Fibroblast of the conjunctiva (primary cell): ENCODE results near the gene FBXO5.

Experiments
- DNase-seq: peaks from one replicate; pipeline ENCODE4 v3.0.0-alpha.2; 2010; ENCODE audit warnings: low read depth

The FBXO5 gene

DNA sequence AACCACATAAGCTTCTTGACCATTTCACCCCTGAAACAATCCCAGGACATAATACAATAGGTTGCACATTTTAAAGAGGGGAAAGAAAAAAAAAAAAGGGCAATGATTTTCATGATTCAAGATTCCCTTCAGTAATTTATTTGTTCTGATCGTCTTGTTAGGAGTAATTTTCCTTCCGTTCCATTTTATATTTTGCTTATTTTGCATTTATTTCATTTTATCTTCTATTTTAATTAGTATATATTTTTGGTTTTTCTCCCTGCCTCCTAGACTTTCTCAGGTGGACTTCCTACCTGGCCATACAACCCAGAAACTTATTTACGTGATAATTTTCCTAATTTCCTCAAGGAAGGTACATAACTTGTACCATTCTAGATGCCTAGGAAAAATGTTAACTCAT lies 32.6 kb downstream of the FBXO5 start:
- no peak for DNase-seq

- peak; percentile 33 for DNase-seq
Measured at GRCh38 chr6:152948150-152948768, 34.6 kb downstream of the FBXO5 start.

DNA sequence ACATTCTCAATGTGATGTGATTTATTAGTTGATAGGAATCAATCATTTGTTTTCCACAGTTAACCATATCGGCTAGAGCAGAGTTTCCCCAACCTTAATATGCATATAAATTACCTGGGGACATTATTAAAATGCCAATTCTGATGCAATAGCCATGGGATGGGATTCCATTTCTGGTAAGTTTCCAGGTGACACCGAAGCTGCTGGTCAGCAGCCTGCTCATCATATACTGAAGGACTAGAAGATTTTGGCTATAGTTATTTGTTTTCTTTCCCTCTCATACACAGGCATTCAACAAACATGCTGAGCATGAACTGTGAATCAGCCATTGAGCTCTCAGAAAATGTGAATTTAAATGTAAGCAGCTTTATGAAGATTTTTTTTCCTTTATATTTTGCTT lies 35.8 kb downstream of the FBXO5 start:
- no peak for DNase-seq

DNA sequence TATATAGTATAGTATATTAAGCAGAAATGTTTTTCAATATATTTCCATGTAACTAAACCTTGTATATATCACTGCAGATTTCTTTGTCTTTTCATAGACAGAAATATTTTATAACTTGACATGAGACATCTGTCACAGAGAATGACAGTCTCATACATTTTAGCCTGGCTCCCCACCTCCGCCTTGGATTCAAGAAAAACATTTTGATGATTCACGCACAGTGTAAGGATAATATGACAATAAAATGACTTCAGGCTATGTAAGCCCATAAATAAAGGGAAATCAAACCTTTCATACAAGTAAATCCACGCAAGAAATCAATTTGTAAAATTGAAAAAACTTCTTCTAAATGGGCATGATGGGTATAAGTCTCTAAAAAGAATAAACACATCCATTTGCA lies 36.4 kb downstream of the FBXO5 start:
- no peak for DNase-seq

DNA sequence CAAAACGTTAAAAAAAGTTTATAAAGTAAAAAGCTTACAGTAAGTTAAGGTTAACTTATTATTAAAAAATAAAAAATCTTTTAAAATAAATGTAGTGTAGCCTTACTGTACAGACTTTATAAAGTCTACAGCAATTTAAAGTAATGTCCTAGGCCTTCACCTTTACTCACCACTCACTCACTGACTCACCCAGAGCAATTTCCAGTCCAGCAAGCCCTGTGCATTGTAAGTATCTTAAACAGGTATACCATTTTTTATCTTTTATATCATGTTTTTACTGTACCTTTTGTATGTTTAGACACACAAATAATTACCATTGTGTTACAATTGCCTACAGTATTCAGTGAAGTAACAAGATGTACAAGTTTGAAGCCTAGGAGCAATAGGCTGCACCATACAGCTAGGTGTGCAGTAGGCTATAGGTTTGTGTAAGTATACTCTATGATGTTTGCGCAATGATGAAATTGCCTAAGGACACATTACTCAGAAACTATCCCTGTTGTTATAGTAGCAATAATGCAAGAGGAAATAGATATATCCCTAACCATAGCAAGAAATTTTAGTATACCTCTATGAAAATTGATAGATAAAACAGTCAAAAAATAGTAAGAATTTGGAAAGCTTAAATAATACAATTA lies 39.5 kb downstream of the FBXO5 start:
- no peak for DNase-seq

- DNase-seq, result no peak
Measured at GRCh38 chr6:152942319-152942869, 40.4 kb downstream of the FBXO5 start.

- DNase-seq, result no peak
Measured at GRCh38 chr6:152941746-152942145, 41.1 kb downstream of the FBXO5 start.

GRCh38 chr6:152932865-152933264 lies 50.0 kb downstream of the FBXO5 start:
- DNase-seq, result no peak

- DNase-seq, result no peak
Measured at GRCh38 chr6:152922706-152923105, 60.1 kb downstream of the FBXO5 start.
